Prostate gland (tissue), 2 donors: ENCODE measurements around the gene ZNF334.

Experiments used
- CTCF ChIP-seq, 4 experiments: fragments of 200-600 bp in 2 of 4; fragments of 450-650 bp in 2 of 4; sonication (generic) in 2 of 4; IDR thresholded peaks; 1 replicate in 3 of 4; 2 replicates in 1 of 4; pipeline ENCODE4 v1.5.1; 2016 to 2019; ENCODE audit warnings: antibody characterized with exemption in 4 of 4, mild to moderate bottlenecking in 2 of 4, moderate library complexity in 2 of 4
- POLR2A ChIP-seq: fragments of 450-650 bp; IDR thresholded peaks from one replicate; pipeline ENCODE4 v1.6.1; 2016; ENCODE audit warnings: antibody characterized with exemption, mild to moderate bottlenecking

GRCh38 chr20:46554828-46555227, 41.5 kb upstream of the ZNF334 start:
- TF ChIP-seq CTCF (IDR thresholded peaks at IDR 0.05) (no peak), POLR2A (no peak)
